GM23248 (cell line): ENCODE measurements around the gene CD33.

Experiments used
- EZH2 ChIP-seq: fragments of 200-600 bp; sonication (generic); IDR thresholded peaks from 2 replicates; pipeline ENCODE4 v1.6.1; 2018; ENCODE audit warnings: antibody characterized with exemption, mild to moderate bottlenecking; ENCODE audit not compliant: insufficient read depth, poor library complexity, severe bottlenecking
- EZH2phosphoT487 ChIP-seq: fragments of 200-600 bp; sonication (generic); IDR thresholded peaks from 2 replicates; pipeline ENCODE4 v1.6.1; 2018; ENCODE audit warnings: antibody characterized with exemption, moderate library complexity, mild to moderate bottlenecking, low read depth; ENCODE audit not compliant: insufficient read depth

DNA sequence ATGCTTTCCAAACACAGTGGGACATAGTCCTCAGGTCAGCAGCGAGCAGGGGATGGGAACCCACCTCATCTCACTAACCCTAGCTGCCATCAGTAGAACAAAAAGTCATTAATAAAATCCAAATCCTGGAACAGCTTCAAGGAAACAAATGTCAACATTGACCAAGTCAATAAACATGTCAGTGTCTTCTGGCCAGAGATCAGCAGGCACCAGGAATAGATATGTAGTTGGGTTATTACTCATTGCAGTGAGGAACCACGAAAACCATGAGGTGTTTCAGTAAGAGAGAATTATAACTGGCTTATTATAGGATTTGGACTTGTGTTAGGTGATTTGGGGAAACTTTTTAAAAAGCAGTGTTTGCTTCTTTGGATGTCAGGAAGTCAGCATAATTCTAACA is 17.1 kb upstream of the CD33 start:
- TF ChIP-seq EZH2 = no peak
- no peak for TF ChIP-seq EZH2phosphoT487
